Measurements from ENCODE around the gene SPATA3.

Gene SPATA3

DNA sequence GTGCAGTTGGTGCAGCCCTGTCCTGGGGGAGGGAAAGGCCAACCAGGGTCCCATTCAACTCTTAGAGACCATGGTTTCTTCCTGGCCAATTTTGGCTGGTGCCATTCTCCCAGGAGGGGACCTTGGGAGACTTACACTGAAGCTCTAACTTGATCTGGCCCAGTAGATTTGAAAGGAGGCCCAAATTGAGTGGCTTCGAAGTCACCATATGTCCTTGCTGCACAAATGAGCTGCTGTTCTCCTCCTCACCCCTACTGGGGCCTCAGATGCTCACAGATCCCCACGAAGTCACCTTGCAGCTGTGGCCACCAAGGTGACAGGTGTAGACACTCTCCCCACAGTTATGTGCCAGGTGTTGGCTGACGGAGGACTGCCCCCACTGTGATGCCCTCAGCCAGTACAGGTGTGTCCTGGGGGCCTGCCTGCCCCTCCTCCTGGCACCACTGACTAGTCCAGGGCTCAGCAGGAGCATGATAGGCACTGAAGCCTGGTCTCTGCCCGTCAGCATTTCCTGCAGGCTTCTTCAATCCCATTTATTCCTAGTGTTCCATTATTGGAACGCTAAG is 36.7 kb downstream of the SPATA3 start:
- no peak for DNase-seq

- no peak for DNase-seq
Observed at GRCh38 chr2:231033147-231034132, 37.5 kb downstream of the SPATA3 start.

DNA sequence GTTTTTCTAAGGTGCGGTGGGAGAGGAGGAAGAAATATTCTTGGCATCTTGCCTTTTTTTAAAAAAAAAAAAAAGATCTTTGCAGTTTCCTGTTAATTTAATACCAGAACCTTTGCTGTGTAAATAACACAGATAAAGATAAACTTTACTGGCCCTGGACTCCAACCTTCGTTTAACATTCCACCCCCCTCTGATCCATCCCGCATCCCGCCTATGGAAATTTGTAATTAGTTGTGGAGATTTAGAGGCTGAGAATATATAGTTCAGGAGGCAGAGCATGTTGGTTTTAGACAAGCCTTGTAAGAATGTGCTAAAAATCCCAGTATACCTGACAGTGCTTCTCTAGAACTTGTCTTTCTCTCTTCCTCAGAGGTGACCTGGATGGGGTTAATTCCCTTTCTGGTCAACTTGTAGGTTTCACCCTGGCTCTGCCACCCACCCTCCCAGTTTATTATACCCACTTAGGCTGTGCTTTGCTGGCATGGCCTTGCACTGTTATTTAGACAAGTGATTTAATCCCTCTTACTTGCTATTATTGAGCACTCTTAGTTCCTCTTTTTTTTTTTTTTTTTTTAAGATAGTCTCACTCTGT is 38.5 kb downstream of the SPATA3 start:
- DNase-seq, result no peak

DNA sequence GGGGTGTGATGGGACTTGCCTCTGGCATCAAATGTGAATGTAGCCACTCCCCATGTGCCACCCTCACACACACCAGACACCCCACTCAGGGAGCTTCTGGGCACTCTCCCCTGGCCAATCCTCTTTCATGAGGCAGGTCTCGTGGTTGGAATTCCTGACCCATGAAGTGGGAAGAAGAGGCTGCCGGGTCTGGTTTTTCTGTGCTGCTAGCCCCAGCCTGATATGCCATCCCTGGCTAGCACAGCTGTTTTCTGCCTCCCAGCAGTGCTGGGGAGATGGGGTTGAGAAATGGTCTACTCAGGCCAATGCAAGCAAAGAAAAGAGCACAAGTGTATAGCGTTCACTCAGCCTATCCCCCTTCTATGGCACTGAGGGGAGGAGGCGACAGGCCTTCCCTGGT is 40.2 kb downstream of the SPATA3 start:
- DNase-seq, result no peak

GRCh38 chr2:231036578-231037106 is 40.7 kb downstream of the SPATA3 start:
- no peak for DNase-seq

GRCh38 chr2:231037202-231037730 is 41.3 kb downstream of the SPATA3 start, which contains the start of gene C2orf72:
C2orf72 (plus strand) TSS chr2:231037523; CDS start chr2:231037566, 43 bp downstream.
- DNase-seq, result peak; percentile 23

- no peak for DNase-seq
Observed at GRCh38 chr2:231037731-231038482, 42.0 kb downstream of the SPATA3 start.

DNA sequence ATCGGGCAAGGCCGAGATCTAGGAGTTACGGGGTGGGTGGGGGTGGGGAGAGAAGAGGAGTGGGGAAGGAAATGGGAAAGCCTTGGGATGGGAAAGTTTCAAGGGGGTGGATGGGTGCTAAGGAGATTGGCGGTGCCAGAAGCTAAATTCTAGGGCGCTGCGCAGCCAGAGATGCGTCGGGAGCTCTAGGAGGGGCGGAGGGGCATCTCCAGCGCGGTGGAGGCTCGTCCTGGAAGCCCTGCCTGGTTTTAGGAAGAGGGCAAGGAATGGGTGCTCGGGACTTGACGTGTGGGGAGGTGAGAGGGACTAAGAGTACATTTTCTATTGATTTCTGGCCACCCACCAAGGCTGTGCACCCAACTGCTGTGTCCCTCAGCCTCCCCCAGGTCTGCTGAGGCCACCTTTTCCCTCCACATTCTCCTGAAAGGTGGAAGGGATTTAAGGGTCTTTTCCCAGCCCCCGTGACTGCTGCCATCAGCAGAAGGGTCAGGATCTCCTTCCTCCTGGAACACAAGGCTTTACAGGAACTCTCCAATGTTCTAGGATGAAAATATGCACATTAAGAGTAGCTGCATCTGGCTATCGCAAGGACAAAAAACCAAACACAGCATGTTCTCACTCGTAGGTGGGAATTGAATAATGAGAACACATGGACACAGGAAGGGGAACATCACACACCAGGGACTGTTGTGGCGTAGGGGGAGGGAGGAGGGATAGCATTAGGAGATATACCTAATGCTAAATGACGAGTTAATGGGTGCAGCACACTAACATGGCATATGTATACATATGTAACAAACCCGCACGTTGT is 42.8 kb downstream of the SPATA3 start:
- DNase-seq, result no peak

DNA sequence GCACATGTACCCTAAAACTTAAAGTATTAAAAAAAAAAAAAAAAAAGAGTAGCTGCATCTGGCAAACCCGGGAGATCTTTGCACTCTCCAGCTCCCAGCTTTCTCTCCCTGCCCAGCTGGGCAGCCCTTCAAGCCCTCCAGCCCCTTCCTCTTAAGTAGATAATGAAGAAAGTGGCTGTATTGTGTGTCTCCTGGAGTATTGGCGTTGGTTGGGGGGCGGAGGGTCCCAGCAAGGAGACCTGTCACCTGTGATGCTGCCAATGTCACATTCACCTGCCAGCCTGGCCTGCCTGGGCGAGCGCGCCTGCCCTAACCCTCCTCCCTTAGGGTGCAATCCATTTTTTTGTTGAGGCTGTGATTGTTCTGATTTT is 43.4 kb downstream of the SPATA3 start:
- DNase-seq, result no peak

- DNase-seq, result no peak
Observed at GRCh38 chr2:231039821-231040364, 44.0 kb downstream of the SPATA3 start.

DNA sequence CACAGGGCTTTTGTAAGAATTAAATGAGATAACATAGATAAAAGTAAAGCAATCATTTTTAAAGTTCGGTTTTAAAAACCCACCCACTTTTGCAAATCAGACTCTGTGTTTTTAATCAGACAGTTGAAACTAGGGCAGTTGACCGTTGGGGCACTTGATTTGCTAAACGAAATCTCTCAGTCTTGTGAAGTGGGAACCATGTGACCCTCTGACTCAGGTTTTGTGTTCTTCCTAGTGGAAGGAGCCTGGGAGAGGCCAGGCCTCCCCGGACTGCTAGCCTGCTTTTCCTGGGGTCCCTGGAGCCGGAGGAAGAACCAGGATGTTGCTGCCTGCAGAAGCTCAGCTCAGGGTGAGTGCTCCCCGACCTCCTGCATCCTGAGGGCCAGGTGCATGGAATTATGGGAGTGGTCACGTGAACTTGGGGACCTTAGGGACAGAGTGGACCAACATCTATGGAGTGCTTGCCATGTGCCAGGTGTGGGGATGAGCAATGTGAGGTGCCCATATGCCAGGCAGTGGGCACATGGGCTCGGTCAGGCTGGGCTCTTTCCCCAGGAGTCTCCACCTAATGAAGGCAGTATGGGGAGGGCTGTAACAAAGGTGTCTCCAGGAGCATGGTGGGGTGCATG is 45.3 kb downstream of the SPATA3 start:
- no peak for DNase-seq

- DNase-seq, result no peak
Observed at GRCh38 chr2:231043796-231044195, 47.9 kb downstream of the SPATA3 start.

DNA sequence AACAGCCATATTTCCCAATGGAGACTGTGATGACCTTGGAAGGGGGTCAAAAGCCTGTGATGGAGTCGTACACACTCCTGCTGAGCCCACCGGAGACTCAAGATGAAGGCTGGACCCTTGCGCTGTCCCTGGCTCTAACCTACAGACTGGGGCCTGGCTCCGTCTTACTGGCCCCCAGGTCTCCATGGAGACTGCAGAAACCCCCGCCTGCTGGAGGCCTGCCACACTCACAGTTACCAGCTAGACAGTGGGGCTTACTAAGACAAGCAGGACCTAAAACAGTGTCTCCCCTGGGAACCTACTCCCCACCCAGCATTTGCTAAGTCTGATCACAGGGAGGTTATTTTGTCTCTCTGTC is 51.0 kb downstream of the SPATA3 start:
- DNase-seq, result no peak

GRCh38 chr2:231047274-231047922 is 51.5 kb downstream of the SPATA3 start:
- DNase-seq, result no peak

GRCh38 chr2:231047923-231048915 is 52.3 kb downstream of the SPATA3 start:
- DNase-seq, result no peak

- DNase-seq, result no peak
Observed at GRCh38 chr2:231049286-231050017, 53.5 kb downstream of the SPATA3 start.

DNA sequence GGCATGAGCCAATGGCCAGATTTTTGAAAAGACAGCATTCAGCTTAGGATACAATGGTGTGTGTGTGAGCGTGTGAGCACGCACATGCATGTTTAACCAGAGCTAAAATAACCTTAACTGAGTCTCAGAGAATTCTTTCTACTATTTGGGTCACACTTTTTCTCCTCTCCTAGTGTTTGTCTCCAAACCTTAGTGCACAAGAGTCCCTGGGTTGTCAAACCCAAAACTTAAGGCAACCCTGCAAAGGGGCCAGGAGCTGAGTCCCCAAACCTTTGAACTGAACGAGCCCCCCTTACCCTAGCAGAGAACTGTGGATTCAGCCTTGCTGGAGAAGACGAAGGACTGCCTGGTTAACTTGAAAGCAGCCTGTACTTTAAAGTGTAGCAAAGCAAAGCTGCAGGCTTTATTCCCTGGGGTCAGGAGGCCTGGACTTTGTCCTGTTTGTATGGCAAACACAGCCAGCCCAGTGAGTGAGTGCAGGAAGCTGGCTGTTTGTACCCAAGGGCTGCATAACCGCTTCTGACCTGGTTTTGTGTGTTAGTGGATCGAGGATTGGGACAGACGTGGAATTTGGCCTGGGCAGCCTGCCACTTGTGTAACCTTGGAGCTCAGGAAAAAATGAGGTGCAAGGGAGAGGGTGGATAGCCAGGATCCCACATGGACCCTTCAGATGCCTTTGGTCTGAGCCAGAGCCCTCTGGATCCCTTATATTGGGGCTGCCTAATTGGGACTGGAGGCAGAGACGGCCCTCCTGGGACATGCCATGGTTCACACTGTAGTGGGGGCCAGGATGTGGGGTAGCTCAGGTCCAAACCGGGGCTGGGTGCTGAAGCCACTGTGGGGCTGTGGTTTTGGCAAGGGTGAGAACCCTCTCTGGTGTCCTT is 54.3 kb downstream of the SPATA3 start:
- no peak for DNase-seq
